HepG2 (cell line): Measurements from ENCODE around the gene WFDC5. TPM values are rescaled to one million over a fixed set of nuclear protein-coding genes. Genes with fewer than 3 reads are reported as not detected.

Source experiments
- ATAC-seq: fragments of 200-7000 bp; cut with Tn5 transposase; 3 replicates; pipeline ENCODE4 v1.9.1; 2020; ENCODE audit warnings: mild to moderate bottlenecking, moderate library complexity
- BruUV-seq: library from RNA; stranded (reverse); fragments of 400-500 nt; replicated peaks from 2 replicates; lab custom pipeline; 2021; lab: Mats Ljungman, UMichigan
- CTCF ChIA-PET: fragments of 300-600 bp; formaldehyde crosslinking; extraction: SDS; loops from one replicate; lab custom pipeline; 2021; ENCODE audit warnings: low total read pairs, inconsistent platforms, low intra/inter-chr PET ratio; lab: Yijun Ruan, JAX
- POLR2A ChIA-PET: fragments of 350-600 bp; sonication (Branson Sonifier 250); formaldehyde crosslinking; loops from one replicate; lab custom pipeline; 2020; ENCODE audit warnings: antibody characterized with exemption, inconsistent platforms; lab: Yijun Ruan, JAX
- DNase-seq: peaks from one replicate; pipeline ENCODE4 v3.0.0-alpha.2; 2015; ENCODE audit warnings: low spot score
- FAIRE-seq: peaks from 3 replicates; lab custom pipeline; 2011; peaks lifted over from hg19 to GRCh38; lab: Jason Lieb, UNC
- H2AFZ ChIP-seq: one replicate; pipeline ENCODE4 v1.6.1; 2011; ENCODE audit warnings: low read length, inconsistent platforms
- H3K27ac ChIP-seq: fragments of 300-600 bp; 3 replicates; pipeline ENCODE4 v1.8.0; 2011; ENCODE audit warnings: mixed run types, mild to moderate bottlenecking, mixed read lengths, low read length, inconsistent platforms; ENCODE audit not compliant: insufficient read depth; ENCODE audit errors: extremely low read length
- H3K27me3 ChIP-seq, 2 experiments: fragments of 200-600 bp in 1 of 2; 2 replicates in 1 of 2; 3 replicates in 1 of 2; pipeline versions ENCODE4 v1.6.0 to v1.8.0; 2011; ENCODE audit warnings: low read length in 2 of 2, mild to moderate bottlenecking in 2 of 2, moderate library complexity in 2 of 2, inconsistent platforms in 1 of 2; ENCODE audit not compliant: insufficient read depth in 2 of 2, control insufficient read depth in 1 of 2
- H3K36me3 ChIP-seq, 2 experiments: fragments of 200-600 bp in 1 of 2; replicated peaks in 1 of 2; 2 replicates in 1 of 2; 3 replicates in 1 of 2; pipeline versions ENCODE4 v1.5.1 to v1.8.0; 2011; ENCODE audit warnings: low read length in 2 of 2, inconsistent platforms in 1 of 2; ENCODE audit not compliant: insufficient read depth in 2 of 2, control insufficient read depth in 1 of 2
- H3K4me1 ChIP-seq: 2 replicates; pipeline ENCODE4 v1.5.1; 2012; ENCODE audit warnings: low read length, inconsistent platforms; ENCODE audit not compliant: insufficient read depth
- H3K4me2 ChIP-seq: 2 replicates; pipeline ENCODE4 v1.6.0; 2011; ENCODE audit warnings: low read depth, low read length, inconsistent platforms
- H3K4me3 ChIP-seq, 3 experiments: fragments of 200-600 bp in 1 of 3; sonication (generic), shearing (Covaris generic) in 1 of 3; replicated peaks in 1 of 3; 2 replicates each; pipeline ENCODE4 v1.5.1; 2011 to 2016; ENCODE audit warnings: low read length in 3 of 3, inconsistent platforms in 2 of 3, low read depth in 2 of 3, mild to moderate bottlenecking in 2 of 3, control low read depth in 1 of 3, mixed read lengths in 1 of 3; ENCODE audit not compliant: insufficient read depth in 1 of 3
- H3K79me2 ChIP-seq: one replicate; pipeline ENCODE4 v1.6.1; 2011; ENCODE audit warnings: low read length, inconsistent platforms; ENCODE audit not compliant: insufficient read depth
- H3K9ac ChIP-seq: 2 replicates; pipeline ENCODE4 v1.6.0; 2011; ENCODE audit warnings: mild to moderate bottlenecking, low read depth, low read length, inconsistent platforms; ENCODE audit not compliant: insufficient read depth
- H3K9me3 ChIP-seq: 2 replicates; pipeline ENCODE4 v1.5.1; 2012; ENCODE audit warnings: mild to moderate bottlenecking, low read length
- H4K20me1 ChIP-seq: 2 replicates; pipeline ENCODE4 v1.6.0; 2011; ENCODE audit warnings: inconsistent platforms, mild to moderate bottlenecking, low read length, moderate library complexity; ENCODE audit not compliant: insufficient read depth
- BORCS8-MEF2B ChIP-seq: sonication (generic); formaldehyde crosslinking; IDR thresholded peaks from 2 replicates; pipeline ENCODE4 v1.8.0; 2022; ENCODE audit warnings: mild to moderate bottlenecking, missing genetic modification reagents
- DNMT1 ChIP-seq: sonication (generic); formaldehyde crosslinking; IDR thresholded peaks from 2 replicates; pipeline ENCODE4 v1.5.1; 2020; ENCODE audit warnings: mild to moderate bottlenecking, missing genetic modification reagents
- FIP1L1 ChIP-seq: fragments of 200-400 bp; formaldehyde crosslinking; IDR thresholded peaks from 2 replicates; pipeline ENCODE4 v1.6.1; 2018; ENCODE audit warnings: low read depth, mild to moderate bottlenecking, low read length, moderate library complexity, borderline replicate concordance; ENCODE audit not compliant: insufficient read depth
- HES4 ChIP-seq: sonication (generic); formaldehyde crosslinking; IDR thresholded peaks from 2 replicates; pipeline ENCODE4 v1.9.0; 2021; ENCODE audit warnings: mild to moderate bottlenecking, missing genetic modification reagents, borderline replicate concordance
- RAD21 ChIP-seq: fragments of 450-650 bp; formaldehyde crosslinking; IDR thresholded peaks from 2 replicates; pipeline ENCODE4 v1.5.0; 2020; ENCODE audit warnings: mild to moderate bottlenecking
- ZKSCAN5 ChIP-seq: sonication (generic); formaldehyde crosslinking; IDR thresholded peaks from 2 replicates; pipeline ENCODE4 v1.5.1; 2020; ENCODE audit warnings: mild to moderate bottlenecking, missing genetic modification reagents
- ZNF552 ChIP-seq: sonication (generic); formaldehyde crosslinking; IDR thresholded peaks from 2 replicates; pipeline ENCODE4 v1.9.0; 2022; ENCODE audit warnings: missing genetic modification reagents, mild to moderate bottlenecking, borderline replicate concordance
- ZSCAN9 ChIP-seq: IDR thresholded peaks from 2 replicates; pipeline ENCODE4 v1.6.1; 2016; ENCODE audit warnings: borderline replicate concordance
- WGBS: methylation state at CpG from one replicate; pipeline ENCODE4 v1.1.6; 2017; ENCODE audit warnings: low lambda C conversion rate; 5-methylcytosine and 5-hydroxymethylcytosine counted together
- in situ Hi-C: cut with HindIII; loops from 2 replicates; pipeline ENCODE4 v1.10.0; 2017; ENCODE audit warnings: low pct_unique_long_range_greater_than_20kb; ENCODE audit not compliant: extremely low pct_ligation_motif_present
- intact Hi-C: fragments of 100-400 bp; cut with micrococcal nuclease; formaldehyde crosslinking; loops from one replicate; pipeline ENCODE4 v1.10.0; 2022; ENCODE audit not compliant: unreplicated experiment
- polyA plus RNA-seq, 8 experiments: library from polyadenylated mRNA; depleted of rRNA in 3 of 8; stranded (reverse) in 7 of 8; unstranded in 1 of 8; fragments of >200 nt; fragmentation: Illumina TruSeq in 4 of 8; extraction: Trizol in 4 of 8; gene quantifications; 2 replicates each; pipeline versions ENCODE4 v1.2.1 to v1.2.3, GENCODE V29; 2011 to 2016; ENCODE audit warnings: low read depth in 4 of 8, missing spikeins in 1 of 8, mixed read lengths in 1 of 8; ENCODE audit not compliant: insufficient read depth in 1 of 8
- total RNA-seq, 5 experiments: library from RNA; depleted of rRNA; stranded (reverse); fragments of >200 nt; fragmentation: Illumina TruSeq; extraction: Trizol; gene quantifications; 2 replicates each; pipeline ENCODE4 v1.2.3, GENCODE V29; 2016; ENCODE audit warnings: low read depth in 1 of 5
- TF ChIP-seq, protein P1 (sequence below): IDR thresholded peaks from 2 replicates; pipeline ENCODE4 v1.6.1; 2016
- TF ChIP-seq, protein P2 (sequence below): sonication (generic); formaldehyde crosslinking; conservative IDR thresholded peaks from 2 replicates; pipeline ENCODE4 v1.4.0; 2020; ENCODE audit warnings: missing genetic modification reagents

The WFDC5 gene
- total and polyA plus RNA-seq, 2 of the 13 experiments (the other 11 are each of a cell fraction or from before 2014, with no cell fraction given), result not detected

- TF ChIP-seq, protein P1, sequence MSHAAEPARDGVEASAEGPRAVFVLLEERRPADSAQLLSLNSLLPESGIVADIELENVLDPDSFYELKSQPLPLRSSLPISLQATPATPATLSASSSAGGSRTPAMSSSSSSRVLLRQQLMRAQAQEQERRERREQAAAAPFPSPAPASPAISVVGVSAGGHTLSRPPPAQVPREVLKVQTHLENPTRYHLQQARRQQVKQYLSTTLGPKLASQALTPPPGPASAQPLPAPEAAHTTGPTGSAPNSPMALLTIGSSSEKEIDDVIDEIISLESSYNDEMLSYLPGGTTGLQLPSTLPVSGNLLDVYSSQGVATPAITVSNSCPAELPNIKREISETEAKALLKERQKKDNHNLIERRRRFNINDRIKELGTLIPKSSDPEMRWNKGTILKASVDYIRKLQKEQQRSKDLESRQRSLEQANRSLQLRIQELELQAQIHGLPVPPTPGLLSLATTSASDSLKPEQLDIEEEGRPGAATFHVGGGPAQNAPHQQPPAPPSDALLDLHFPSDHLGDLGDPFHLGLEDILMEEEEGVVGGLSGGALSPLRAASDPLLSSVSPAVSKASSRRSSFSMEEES (CRISPR knock-in tag), result no peak
- TF ChIP-seq ZKSCAN5, result no peak
- 0 out of 2 replicates have a peak, but pooled peaks have one; percentile 13 for TF ChIP-seq RAD21 (CRISPR knock-in tag)
- no peak for TF ChIP-seq FIP1L1
- TF ChIP-seq, protein P2, sequence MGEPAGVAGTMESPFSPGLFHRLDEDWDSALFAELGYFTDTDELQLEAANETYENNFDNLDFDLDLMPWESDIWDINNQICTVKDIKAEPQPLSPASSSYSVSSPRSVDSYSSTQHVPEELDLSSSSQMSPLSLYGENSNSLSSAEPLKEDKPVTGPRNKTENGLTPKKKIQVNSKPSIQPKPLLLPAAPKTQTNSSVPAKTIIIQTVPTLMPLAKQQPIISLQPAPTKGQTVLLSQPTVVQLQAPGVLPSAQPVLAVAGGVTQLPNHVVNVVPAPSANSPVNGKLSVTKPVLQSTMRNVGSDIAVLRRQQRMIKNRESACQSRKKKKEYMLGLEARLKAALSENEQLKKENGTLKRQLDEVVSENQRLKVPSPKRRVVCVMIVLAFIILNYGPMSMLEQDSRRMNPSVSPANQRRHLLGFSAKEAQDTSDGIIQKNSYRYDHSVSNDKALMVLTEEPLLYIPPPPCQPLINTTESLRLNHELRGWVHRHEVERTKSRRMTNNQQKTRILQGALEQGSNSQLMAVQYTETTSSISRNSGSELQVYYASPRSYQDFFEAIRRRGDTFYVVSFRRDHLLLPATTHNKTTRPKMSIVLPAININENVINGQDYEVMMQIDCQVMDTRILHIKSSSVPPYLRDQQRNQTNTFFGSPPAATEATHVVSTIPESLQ (CRISPR knock-in tag), result no peak
- no peak for TF ChIP-seq ZSCAN9 (CRISPR knock-in tag)
- no peak for TF ChIP-seq ZNF552 (CRISPR knock-in tag)
Measured at GRCh38 chr20:45098103-45098773, 16.7 kb downstream of the WFDC5 start (continued).

- intact Hi-C loops, result no loop called here
- no peak overlapping the region for H2AFZ ChIP-seq
- H3K4me3 ChIP-seq, result no peak overlapping the region
- no TSS peak for BruUV-seq
- H3K9me3 ChIP-seq, result no peaks in the 10 kb centered on the region
- ATAC-seq (no peak), DNase-seq (no peak), FAIRE-seq (no peak)
- no peak for TF ChIP-seq BORCS8-MEF2B (CRISPR knock-in tag)
- TF ChIP-seq HES4 (CRISPR knock-in tag), result 0 out of 2 replicates have a peak, but pooled peaks have one; percentile 53
- TF ChIP-seq DNMT1 (CRISPR knock-in tag), result peak; percentile 48; the same call in 1 of the 2 replicates
- POLR2A ChIA-PET, result no interaction called here
- H3K4me2 ChIP-seq, result no peak overlapping the region
- no peak overlapping the region for H3K27ac ChIP-seq
- no peak overlapping the region for H3K9ac ChIP-seq
- H3K36me3 ChIP-seq, result no peaks in the 10 kb centered on the region
- in situ Hi-C loops, result loop anchor here (10.0 kb wide), 1 partner anchor 53 kb away; no protein-coding TSS in a partner anchor
- H3K27me3 ChIP-seq, result peaks cover 0 to 31% of the 10 kb centered on the region in 2 experiments; a peak in 4 of 5 replicates
- CTCF ChIA-PET, result interaction anchor here (2.6 kb wide), 1 partner anchor 53 kb away, joined by 47 read pairs; no protein-coding TSS in a partner anchor
- 85% methylated on average over 56 of the region's 56 CpGs for WGBS
- no peaks in the 10 kb centered on the region for H4K20me1 ChIP-seq
- peaks cover 12% of the 10 kb centered on the region for H3K4me1 ChIP-seq
- no peaks in the 10 kb centered on the region for H3K79me2 ChIP-seq
Measured at GRCh38 chr20:45097485-45098102, 17.4 kb downstream of the WFDC5 start.
